HEK293T (cell line): Measurements from ENCODE around the gene SMIM5.

Experiments used
- ARNT ChIP-seq: fragments of 450-650 bp; IDR thresholded peaks from 2 replicates; pipeline ENCODE4 v1.6.1; 2017; ENCODE audit warnings: mild to moderate bottlenecking
- BHLHE40 ChIP-seq: fragments of 450-650 bp; IDR thresholded peaks from 2 replicates; pipeline ENCODE4 v1.6.1; 2016; ENCODE audit warnings: mild to moderate bottlenecking, moderate library complexity, borderline replicate concordance
- ELF4 ChIP-seq: fragments of 450-650 bp; IDR thresholded peaks from 2 replicates; pipeline ENCODE4 v1.6.1; 2017; ENCODE audit warnings: antibody characterized with exemption
- FOXA1 ChIP-seq: fragments of 450-650 bp; IDR thresholded peaks from 2 replicates; pipeline ENCODE4 v1.6.1; 2016; ENCODE audit warnings: mild to moderate bottlenecking
- L3MBTL2 ChIP-seq: fragments of 450-650 bp; conservative IDR thresholded peaks from 2 replicates; pipeline ENCODE4 v1.6.1; 2016; ENCODE audit warnings: mild to moderate bottlenecking
- SUZ12 ChIP-seq: fragments of 450-650 bp; IDR thresholded peaks from 2 replicates; pipeline ENCODE4 v1.6.1; 2016; ENCODE audit warnings: mild to moderate bottlenecking
- ZNF384 ChIP-seq: fragments of 450-650 bp; IDR thresholded peaks from 2 replicates; pipeline ENCODE4 v1.6.1; 2016

- TF ChIP-seq SUZ12, result no peak
- no peak for TF ChIP-seq L3MBTL2
- no peak for TF ChIP-seq BHLHE40
- no peak for TF ChIP-seq FOXA1
- TF ChIP-seq ARNT, result no peak
- no peak for TF ChIP-seq ZNF384
- TF ChIP-seq ELF4, result no peak
Measured at GRCh38 chr17:75652934-75653549, 19.8 kb downstream of the SMIM5 start.
